GM23338 (cell line): ENCODE measurements around the gene MPRIP. TPM values are rescaled to one million over a fixed set of nuclear protein-coding genes. Genes with fewer than 3 reads are reported as not detected.

Experiments
- ATAC-seq: fragments of 200-7000 bp; cut with Tn5 transposase; 3 replicates; pipeline ENCODE4 v1.9.1; 2020
- DNase-seq: peaks from one replicate; pipeline ENCODE4 v3.0.0-alpha.2; 2015; ENCODE audit warnings: low spot score
- H2AFZ ChIP-seq: fragments of 200-600 bp; sonication (generic); 2 replicates; pipeline ENCODE4 v1.8.0; 2016; ENCODE audit warnings: antibody characterized with exemption, mild to moderate bottlenecking, moderate library complexity
- H3F3A ChIP-seq: fragments of 200-600 bp; sonication (generic); replicated peaks from 2 replicates; pipeline ENCODE4 v1.8.0; 2017; ENCODE audit warnings: antibody characterized with exemption, mixed run types, low read depth
- H3K27ac ChIP-seq: fragments of 200-600 bp; sonication (generic); 2 replicates; pipeline ENCODE4 v1.6.1; 2016; ENCODE audit warnings: low read depth
- H3K27me3 ChIP-seq: fragments of 200-600 bp; sonication (generic); 2 replicates; pipeline ENCODE4 v1.8.0; 2016; ENCODE audit warnings: mild to moderate bottlenecking, mixed run types, moderate library complexity; ENCODE audit not compliant: insufficient read depth
- H3K36me3 ChIP-seq: fragments of 200-600 bp; sonication (generic); 2 replicates; pipeline ENCODE4 v1.8.0; 2016; ENCODE audit warnings: mild to moderate bottlenecking; ENCODE audit not compliant: insufficient read depth
- H3K4me1 ChIP-seq: fragments of 200-600 bp; sonication (generic); 2 replicates; pipeline ENCODE4 v1.8.0; 2016; ENCODE audit warnings: mild to moderate bottlenecking, moderate library complexity; ENCODE audit not compliant: insufficient read depth
- H3K4me2 ChIP-seq: fragments of 200-600 bp; sonication (generic); 2 replicates; pipeline ENCODE4 v1.7.1; 2017; ENCODE audit warnings: mixed run types
- H3K4me3 ChIP-seq: fragments of 200-600 bp; sonication (generic); 2 replicates; pipeline ENCODE4 v1.6.1; 2016; ENCODE audit warnings: mixed run types
- H3K79me2 ChIP-seq: fragments of 200-600 bp; sonication (generic); replicated peaks from 2 replicates; pipeline ENCODE4 v1.8.0; 2017; ENCODE audit warnings: mild to moderate bottlenecking; ENCODE audit not compliant: insufficient read depth
- H3K9me2 ChIP-seq: fragments of 200-600 bp; sonication (generic); 2 replicates; pipeline ENCODE4 v1.8.0; 2017; ENCODE audit not compliant: insufficient read depth
- H4K20me1 ChIP-seq: fragments of 200-600 bp; sonication (generic); replicated peaks from 2 replicates; pipeline ENCODE4 v1.8.0; 2017; ENCODE audit warnings: mild to moderate bottlenecking; ENCODE audit not compliant: insufficient read depth
- H3K27ac Mint-ChIP-seq: 2 replicates; pipeline ENCODE4 v1.8.0; 2020; ENCODE audit warnings: inconsistent platforms, mild to moderate bottlenecking, moderate library complexity, mixed read lengths
- H3K27me3 Mint-ChIP-seq: 3 replicates; pipeline ENCODE4 v1.8.0; 2022; ENCODE audit warnings: low read depth, mild to moderate bottlenecking, moderate library complexity, mixed read lengths, inconsistent platforms; ENCODE audit not compliant: insufficient read depth, poor library complexity
- H3K36me3 Mint-ChIP-seq: 3 replicates; pipeline ENCODE4 v1.8.0; 2021; ENCODE audit warnings: low read depth, mild to moderate bottlenecking, inconsistent platforms, moderate library complexity, mixed read lengths
- H3K4me1 Mint-ChIP-seq: 3 replicates; pipeline ENCODE4 v1.8.0; 2020; ENCODE audit warnings: mild to moderate bottlenecking, inconsistent platforms, mixed read lengths
- H3K4me3 Mint-ChIP-seq: 3 replicates; pipeline ENCODE4 v1.8.0; 2021; ENCODE audit warnings: moderate library complexity, mild to moderate bottlenecking, inconsistent platforms, mixed read lengths
- H3K9me3 Mint-ChIP-seq: 3 replicates; pipeline ENCODE4 v1.8.0; 2020; ENCODE audit warnings: moderate library complexity, mild to moderate bottlenecking, inconsistent platforms, mixed read lengths
- CREB1 ChIP-seq: fragments of 250-450 bp; sonication (Bioruptor Pico); IDR thresholded peaks from 2 replicates; pipeline ENCODE4 v1.5.0; 2020; ENCODE audit warnings: low read depth, mild to moderate bottlenecking, moderate library complexity
- CTCF ChIP-seq, 2 experiments: fragments of 200-600 bp in 1 of 2; sonication (generic) in 1 of 2; conservative IDR thresholded peaks; 2 replicates each; pipeline versions ENCODE4 v1.5.1 to v1.6.1; 2016 to 2017; ENCODE audit warnings: antibody characterized with exemption in 2 of 2, low read depth in 2 of 2, mild to moderate bottlenecking in 2 of 2, moderate library complexity in 1 of 2
- ETS1 ChIP-seq: IDR thresholded peaks from 2 replicates; pipeline ENCODE4 v1.6.1; 2016; ENCODE audit warnings: antibody characterized with exemption
- EZH2phosphoT487 ChIP-seq: fragments of 200-600 bp; sonication (generic); IDR thresholded peaks from one replicate; pipeline ENCODE4 v1.8.1; 2018; ENCODE audit warnings: antibody characterized with exemption; ENCODE audit not compliant: unreplicated experiment
- POLR2AphosphoS5 ChIP-seq: IDR thresholded peaks from 2 replicates; pipeline ENCODE4 v1.6.1; 2016; ENCODE audit warnings: antibody characterized with exemption, low read depth
- REST ChIP-seq: IDR thresholded peaks from one replicate; pipeline ENCODE4 v1.6.1; 2018; ENCODE audit warnings: antibody characterized with exemption; ENCODE audit not compliant: unreplicated experiment
- ZNF114 ChIP-seq: fragments of 250-450 bp; sonication (Bioruptor Pico); IDR thresholded peaks from 2 replicates; pipeline ENCODE4 v1.5.0; 2020; ENCODE audit warnings: mild to moderate bottlenecking, moderate library complexity
- polyA plus RNA-seq: library from polyadenylated mRNA; unstranded; fragments of >200 nt; fragmentation: Nextera tagmentation; extraction: Ambion mirVana; gene quantifications from 2 replicates; pipeline ENCODE4 v1.2.1, GENCODE V29; 2016
- total RNA-seq: library from RNA; depleted of rRNA; stranded (reverse); fragments of >200 nt; shearing (Covaris generic); gene quantifications from 2 replicates; pipeline ENCODE4 v1.2.3, GENCODE V29; 2014

Gene MPRIP
- total and polyA plus RNA-seq, 2 experiments from 2014 or later: 39.3 to 113 TPM

- DNase-seq: no peak
- no peaks in the 10 kb centered on the region for H3K27me3 ChIP-seq
- Mint-ChIP-seq H3K27me3 (peaks cover 11% of the 10 kb centered on the region), H3K4me3 (no peak overlapping the region), H3K36me3 (no peaks in the 10 kb centered on the region), H3K27ac (no peak overlapping the region), H3K4me1 (peaks cover 5% of the 10 kb centered on the region; the same call in 1 of the 3 replicates), H3K9me3 (peaks cover 3% of the 10 kb centered on the region; the same call in 2 of the 3 replicates)
- no peak for ATAC-seq
- no peaks in the 10 kb centered on the region for H3K9me2 ChIP-seq
- no peaks in the 10 kb centered on the region for H3K4me1 ChIP-seq
- H4K20me1 ChIP-seq: no peaks in the 10 kb centered on the region
- no peaks in the 10 kb centered on the region for H3F3A ChIP-seq
- H3K27ac ChIP-seq: no peak overlapping the region
- H2AFZ ChIP-seq: no peak overlapping the region
- TF ChIP-seq CTCF (conservative IDR thresholded peaks at IDR 0.05; ENCODE audit: low read depth in 2 of 2) (no peak), CREB1 (CRISPR knock-in tag) (no peak), ETS1 (no peak), ZNF114 (no peak), REST (no peak), POLR2AphosphoS5 (no peak)
- H3K36me3 ChIP-seq: no peaks in the 10 kb centered on the region
- H3K4me2 ChIP-seq: no peak overlapping the region
- no peaks in the 10 kb centered on the region for H3K79me2 ChIP-seq
- no peak overlapping the region for H3K4me3 ChIP-seq
Measured at GRCh38 chr17:17018021-17018441, 24.2 kb upstream of the MPRIP start.

GRCh38 chr17:17018612-17019429 lies 23.4 kb upstream of the MPRIP start:
- no peak for DNase-seq
- ATAC-seq: no peak; the same call in 2 of the 3 replicates
- H3K4me3 ChIP-seq: no peak overlapping the region
- H4K20me1 ChIP-seq: no peaks in the 10 kb centered on the region
- H3K36me3 ChIP-seq: no peaks in the 10 kb centered on the region
- Mint-ChIP-seq H3K9me3 (peaks cover 3% of the 10 kb centered on the region; the same call in 2 of the 3 replicates), H3K36me3 (no peaks in the 10 kb centered on the region), H3K4me3 (no peak overlapping the region), H3K4me1 (peaks cover 5% of the 10 kb centered on the region; the same call in 1 of the 3 replicates), H3K27ac (no peak overlapping the region), H3K27me3 (peaks cover 11% of the 10 kb centered on the region)
- H3K79me2 ChIP-seq: no peaks in the 10 kb centered on the region
- H3K27me3 ChIP-seq: no peaks in the 10 kb centered on the region
- no peaks in the 10 kb centered on the region for H3F3A ChIP-seq
- H3K4me1 ChIP-seq: no peaks in the 10 kb centered on the region
- H3K27ac ChIP-seq: no peak overlapping the region
- H3K4me2 ChIP-seq: no peak overlapping the region
- H3K9me2 ChIP-seq: no peaks in the 10 kb centered on the region
- no peak overlapping the region for H2AFZ ChIP-seq
- no peak for TF ChIP-seq ZNF114
- TF ChIP-seq EZH2phosphoT487: no peak
